HG03521 (cell line): Measurements from ENCODE around the gene FOXO4.

Source experiments
- ATAC-seq: cut with Tn5 transposase; IDR thresholded peaks from one replicate; pipeline ENCODE4 v1.9.1; 2021; ENCODE audit warnings: mild to moderate bottlenecking, moderate library complexity; ENCODE audit not compliant: unreplicated experiment

The FOXO4 gene

GRCh38 chrX:71098951-71099506, 3.4 kb downstream of the FOXO4 start:
- ATAC-seq, result no peak

GRCh38 chrX:71099736-71100135, 4.1 kb downstream of the FOXO4 start:
- no peak for ATAC-seq

DNA sequence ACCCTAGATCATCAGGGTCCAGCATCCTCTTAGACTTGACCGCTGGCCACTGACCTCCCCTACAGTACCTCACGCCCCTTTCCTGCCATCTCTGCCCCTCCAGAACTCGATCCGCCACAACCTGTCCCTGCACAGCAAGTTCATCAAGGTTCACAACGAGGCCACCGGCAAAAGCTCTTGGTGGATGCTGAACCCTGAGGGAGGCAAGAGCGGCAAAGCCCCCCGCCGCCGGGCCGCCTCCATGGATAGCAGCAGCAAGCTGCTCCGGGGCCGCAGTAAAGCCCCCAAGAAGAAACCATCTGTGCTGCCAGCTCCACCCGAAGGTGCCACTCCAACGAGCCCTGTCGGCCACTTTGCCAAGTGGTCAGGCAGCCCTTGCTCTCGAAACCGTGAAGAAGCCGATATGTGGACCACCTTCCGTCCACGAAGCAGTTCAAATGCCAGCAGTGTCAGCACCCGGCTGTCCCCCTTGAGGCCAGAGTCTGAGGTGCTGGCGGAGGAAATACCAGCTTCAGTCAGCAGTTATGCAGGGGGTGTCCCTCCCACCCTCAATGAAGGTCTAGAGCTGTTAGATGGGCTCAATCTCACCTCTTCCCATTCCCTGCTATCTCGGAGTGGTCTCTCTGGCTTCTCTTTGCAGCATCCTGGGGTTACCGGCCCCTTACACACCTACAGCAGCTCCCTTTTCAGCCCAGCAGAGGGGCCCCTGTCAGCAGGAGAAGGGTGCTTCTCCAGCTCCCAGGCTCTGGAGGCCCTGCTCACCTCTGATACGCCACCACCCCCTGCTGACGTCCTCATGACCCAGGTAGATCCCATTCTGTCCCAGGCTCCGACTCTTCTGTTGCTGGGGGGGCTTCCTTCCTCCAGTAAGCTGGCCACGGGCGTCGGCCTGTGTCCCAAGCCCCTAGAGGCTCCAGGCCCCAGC, 5.2 kb downstream of the FOXO4 start:
- no peak for ATAC-seq

- ATAC-seq, result no peak
Observed at GRCh38 chrX:71102292-71102691, 6.6 kb downstream of the FOXO4 start.

DNA sequence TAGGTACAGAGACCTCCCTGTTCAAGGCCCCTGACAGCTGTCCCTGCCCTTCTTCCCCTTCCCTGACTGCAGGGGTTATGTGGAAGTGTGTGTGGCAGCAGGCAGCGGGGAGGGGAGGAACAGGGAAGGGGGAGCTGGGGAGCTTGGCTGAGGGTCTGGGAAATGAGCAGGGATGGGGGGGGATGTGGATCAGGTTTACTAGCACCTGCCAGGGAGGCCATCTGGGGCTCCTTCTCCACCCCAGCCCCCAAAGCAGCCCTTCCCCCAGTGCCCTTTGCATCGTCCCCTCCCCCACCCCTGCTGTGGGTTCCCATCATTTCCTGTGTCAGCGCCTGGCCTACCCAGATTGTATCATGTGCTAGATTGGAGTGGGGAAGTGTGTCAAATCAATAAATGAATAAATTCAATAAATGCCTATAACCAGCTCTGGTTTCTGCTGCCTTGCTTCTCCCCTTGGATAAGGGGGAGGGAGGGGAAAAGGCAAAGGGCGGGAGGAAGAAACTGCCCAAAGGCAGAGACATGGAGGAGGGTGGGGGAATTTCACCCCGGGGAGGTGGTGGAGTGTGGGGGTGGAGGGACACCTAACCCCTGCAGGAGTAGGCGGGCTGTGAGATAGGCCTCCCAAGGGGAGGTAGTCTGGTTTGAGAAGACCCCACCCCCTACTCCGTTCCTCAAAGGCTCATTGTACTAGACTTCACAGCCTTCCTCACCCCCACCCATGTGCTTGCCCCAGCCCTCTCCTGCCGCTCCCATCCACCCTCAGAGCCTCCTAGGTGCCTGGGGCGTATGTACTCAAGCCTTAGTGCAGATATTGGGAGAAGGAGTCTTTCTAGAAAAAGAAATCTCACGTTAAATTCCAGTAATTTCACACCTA, 7.7 kb downstream of the FOXO4 start:
- ATAC-seq, result no peak

DNA sequence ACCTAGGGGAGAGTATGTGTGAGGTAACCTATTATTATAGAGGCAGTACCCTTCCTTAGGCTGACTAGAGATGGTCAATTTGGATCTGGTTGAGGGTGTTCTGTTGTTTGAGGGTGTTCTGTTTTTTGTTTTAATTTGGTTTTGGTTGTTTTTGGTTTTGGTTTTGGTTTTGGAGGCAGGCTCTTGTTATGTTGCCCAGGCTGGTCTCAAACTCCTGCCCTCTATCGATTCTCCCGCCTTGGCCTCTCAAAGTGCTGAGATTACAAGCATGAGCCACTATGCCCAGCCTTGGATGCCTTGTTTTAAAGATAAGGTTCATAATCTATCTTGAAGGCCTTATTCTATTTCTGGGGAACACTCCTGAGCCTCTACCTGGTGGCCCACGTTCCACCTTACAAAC, 10.0 kb downstream of the FOXO4 start:
- no peak for ATAC-seq

DNA sequence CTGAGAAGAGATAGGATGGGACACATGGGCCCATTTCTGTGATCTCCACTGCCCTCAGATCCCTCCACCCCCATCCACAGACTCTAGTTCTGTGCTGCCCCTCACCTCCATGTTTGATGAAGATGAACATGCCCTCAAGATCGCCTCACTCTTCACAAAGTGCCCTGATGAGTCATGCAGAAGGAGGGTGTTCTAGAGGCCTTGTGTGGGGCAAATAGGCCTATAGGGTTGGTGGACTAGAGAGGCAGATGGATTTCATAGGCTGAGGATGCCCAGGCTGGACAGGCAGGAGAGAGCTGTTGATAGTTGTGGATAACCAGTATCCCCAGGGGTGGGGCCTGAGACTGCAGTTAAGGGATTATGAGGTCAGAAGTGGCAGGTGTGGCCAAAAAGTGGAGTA, 10.8 kb downstream of the FOXO4 start, which contains the start of gene CXorf65:
Gene CXorf65, minus strand, starts transcription at position 314 of the 400 bp plus-strand sequence. Its CDS starts 184 bp downstream, at position 130.
- ATAC-seq, result no peak

GRCh38 chrX:71107245-71107644, 11.6 kb downstream of the FOXO4 start:
- no peak for ATAC-seq

- ATAC-seq, result no peak
Observed at GRCh38 chrX:71107762-71108360, 12.2 kb downstream of the FOXO4 start.

- no peak for ATAC-seq
Observed at GRCh38 chrX:71109051-71109450, 13.4 kb downstream of the FOXO4 start.

- ATAC-seq, result peak; percentile 83
Observed at GRCh38 chrX:71111141-71111843, 15.6 kb downstream of the FOXO4 start, which contains the start of gene IL2RG. IL2RG (minus strand) TSS chrX:71111577; CDS start chrX:71111539, 38 bp downstream.

DNA sequence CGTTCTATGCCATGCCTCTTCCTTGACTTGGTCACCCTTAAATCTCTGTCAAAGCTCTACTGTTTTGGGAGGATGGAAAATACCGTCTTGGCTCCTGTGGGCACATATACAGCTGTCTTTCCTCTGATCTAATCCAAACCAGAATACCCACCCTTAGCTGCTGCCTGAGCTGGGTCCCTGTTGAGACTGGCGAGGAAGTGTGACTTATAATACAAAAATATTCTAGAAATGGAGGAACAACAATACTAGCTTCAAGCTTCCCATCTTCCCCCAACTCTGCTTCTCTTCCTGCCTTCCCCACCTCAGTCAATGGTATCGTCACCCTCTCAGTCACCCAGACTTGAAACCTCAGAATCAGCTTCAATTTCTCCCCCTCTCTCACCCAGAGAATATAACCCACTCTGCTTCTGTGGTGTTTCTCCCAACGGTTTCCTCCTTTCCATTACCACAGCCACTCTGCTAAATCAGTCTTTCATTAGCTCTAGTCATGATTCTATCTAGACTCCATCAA, 16.3 kb downstream of the FOXO4 start:
- no peak for ATAC-seq

DNA sequence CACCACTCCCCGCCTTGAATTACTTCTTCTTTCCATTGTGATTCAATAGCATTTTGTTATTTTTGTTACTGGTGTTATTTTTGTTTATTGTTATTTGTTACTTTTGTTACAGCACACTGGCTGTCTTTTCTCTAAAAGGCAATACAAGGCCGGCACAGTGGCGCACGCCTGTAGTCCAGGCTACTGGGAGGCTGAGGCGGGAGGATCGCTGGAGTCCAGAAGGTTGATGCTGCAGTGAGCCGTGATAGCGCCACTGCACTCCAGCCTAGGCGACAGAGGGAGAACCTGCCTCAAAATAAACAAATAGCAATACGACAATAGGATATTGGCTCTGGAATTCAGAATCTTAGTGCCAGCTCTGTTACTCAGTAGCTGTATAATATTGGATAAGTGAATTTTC, 21.7 kb downstream of the FOXO4 start:
- no peak for ATAC-seq

- ATAC-seq, result peak; percentile 90
Observed at GRCh38 chrX:71118032-71118984, 22.7 kb downstream of the FOXO4 start, which contains the start of gene MED12. MED12 (plus strand) TSS chrX:71118596; CDS start chrX:71118755, 159 bp downstream.

DNA sequence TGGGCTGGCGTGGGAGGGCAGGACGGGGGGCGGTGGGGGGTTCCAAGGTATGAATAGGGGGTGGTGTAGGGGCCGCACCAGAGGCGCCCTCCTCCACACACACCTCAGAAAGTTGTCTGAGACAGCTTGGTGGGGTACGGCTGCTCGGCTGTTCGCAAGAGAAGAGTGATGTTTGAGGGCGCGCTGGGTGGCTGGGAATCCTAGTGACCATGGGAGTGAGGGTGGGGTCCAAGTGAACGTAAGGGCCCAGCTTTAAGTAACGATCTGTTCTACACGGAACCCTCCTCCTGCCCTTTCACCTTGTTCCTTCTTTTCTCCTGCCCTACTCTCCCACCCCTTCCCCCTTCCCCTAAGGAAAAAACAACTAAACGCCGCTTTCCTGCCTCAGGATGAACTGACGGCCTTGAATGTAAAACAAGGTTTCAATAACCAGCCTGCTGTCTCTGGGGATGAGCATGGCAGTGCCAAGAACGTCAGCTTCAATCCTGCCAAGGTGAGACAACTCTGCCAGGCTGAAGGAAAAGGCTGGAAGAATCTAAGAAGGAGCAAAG, 23.4 kb downstream of the FOXO4 start:
- no peak for ATAC-seq

DNA sequence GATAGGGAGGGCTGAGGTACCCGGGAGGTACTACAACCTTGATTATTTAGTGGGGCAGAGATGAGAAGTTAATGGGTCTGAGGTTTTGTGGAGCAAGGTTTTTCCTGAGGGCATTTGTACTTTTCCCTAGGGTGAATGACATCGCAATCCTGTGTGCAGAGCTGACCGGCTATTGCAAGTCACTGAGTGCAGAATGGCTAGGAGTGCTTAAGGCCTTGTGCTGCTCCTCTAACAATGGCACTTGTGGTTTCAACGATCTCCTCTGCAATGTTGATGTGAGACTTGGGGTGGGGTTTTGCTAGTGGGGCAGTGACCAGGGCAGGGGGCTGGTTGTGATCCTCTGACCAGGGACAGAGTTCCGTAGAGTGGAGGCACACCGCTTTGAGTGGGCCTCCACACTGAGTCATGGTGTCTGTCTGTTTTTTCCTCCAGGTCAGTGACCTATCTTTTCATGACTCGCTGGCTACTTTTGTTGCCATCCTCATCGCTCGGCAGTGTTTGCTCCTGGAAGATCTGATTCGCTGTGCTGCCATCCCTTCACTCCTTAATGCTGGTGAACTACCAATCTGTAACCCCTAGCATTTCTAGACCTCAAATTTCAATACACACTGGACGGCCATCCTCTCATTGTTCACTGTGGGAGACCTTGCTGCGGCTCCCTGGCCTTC, 32.6 kb downstream of the FOXO4 start:
- ATAC-seq, result no peak

DNA sequence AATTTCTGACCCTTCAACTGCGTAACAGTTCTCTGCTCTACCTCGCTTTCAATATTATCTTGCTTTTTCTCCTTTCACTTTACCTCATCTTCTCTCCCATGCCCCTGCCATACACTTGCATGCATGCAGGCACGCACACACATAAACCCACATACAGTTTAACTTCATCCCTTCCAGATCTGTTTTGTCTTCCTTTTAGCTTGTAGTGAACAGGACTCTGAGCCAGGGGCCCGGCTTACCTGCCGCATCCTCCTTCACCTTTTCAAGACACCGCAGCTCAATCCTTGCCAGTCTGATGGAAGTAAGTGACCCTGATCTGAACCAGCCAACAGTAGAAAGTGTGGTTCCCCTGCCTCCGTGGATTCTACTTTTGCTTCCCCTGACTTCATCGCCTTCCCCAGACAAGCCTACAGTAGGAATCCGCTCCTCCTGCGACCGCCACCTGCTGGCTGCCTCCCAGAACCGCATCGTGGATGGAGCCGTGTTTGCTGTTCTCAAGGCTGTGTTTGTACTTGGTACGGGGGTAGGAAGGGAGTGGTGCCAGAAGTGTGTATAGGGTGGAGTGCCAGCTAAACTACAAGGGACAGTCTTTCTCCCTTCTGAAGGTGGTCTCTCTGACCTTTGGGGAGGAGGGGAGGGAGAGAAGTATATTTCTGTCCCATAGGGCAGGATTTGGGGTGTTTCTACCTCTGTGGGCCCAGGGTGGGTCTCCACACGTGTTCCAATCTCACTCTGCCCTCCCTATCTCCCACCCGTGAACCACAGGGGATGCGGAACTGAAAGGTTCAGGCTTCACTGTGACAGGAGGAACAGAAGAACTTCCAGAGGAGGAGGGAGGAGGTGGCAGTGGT, 33.5 kb downstream of the FOXO4 start:
- no peak for ATAC-seq
